Retinal pigment epithelial cell (primary cell): ENCODE data around the gene MAN2A1.

Source experiments
- DNase-seq: peaks from one replicate; pipeline ENCODE4 v3.0.0-alpha.2; 2010; ENCODE audit warnings: low read depth
- H3K4me3 ChIP-seq: 2 replicates; pipeline ENCODE4 v1.5.1; 2011; ENCODE audit warnings: mild to moderate bottlenecking, low read length, control low read depth, moderate library complexity
- TF ChIP-seq, protein P1 (sequence below): conservative IDR thresholded peaks from 2 replicates; pipeline ENCODE4 v1.5.1; 2011; ENCODE audit warnings: low read depth, low read length, control low read depth, inconsistent platforms

The MAN2A1 gene

DNA sequence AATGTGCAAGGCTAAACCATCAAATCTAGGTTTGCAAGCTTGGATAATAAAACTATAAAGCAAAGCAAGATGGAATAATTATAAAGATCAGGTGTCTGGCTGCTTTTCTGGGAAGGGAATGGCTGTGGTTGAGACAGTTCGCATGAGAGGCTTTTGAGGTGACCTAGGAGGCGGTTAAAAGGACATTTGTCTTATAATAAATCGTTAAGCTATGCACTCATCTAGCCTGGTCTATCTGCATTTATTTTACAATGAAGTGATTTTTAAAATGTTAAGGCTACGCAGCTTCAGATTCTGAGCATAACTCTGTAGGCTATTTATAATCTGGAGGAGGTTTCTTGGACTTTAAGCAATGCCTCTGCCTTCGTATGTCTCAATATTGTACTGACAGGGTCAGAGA lies 29.4 kb upstream of the MAN2A1 start:
- no peak overlapping the region for H3K4me3 ChIP-seq
- TF ChIP-seq, protein P1, sequence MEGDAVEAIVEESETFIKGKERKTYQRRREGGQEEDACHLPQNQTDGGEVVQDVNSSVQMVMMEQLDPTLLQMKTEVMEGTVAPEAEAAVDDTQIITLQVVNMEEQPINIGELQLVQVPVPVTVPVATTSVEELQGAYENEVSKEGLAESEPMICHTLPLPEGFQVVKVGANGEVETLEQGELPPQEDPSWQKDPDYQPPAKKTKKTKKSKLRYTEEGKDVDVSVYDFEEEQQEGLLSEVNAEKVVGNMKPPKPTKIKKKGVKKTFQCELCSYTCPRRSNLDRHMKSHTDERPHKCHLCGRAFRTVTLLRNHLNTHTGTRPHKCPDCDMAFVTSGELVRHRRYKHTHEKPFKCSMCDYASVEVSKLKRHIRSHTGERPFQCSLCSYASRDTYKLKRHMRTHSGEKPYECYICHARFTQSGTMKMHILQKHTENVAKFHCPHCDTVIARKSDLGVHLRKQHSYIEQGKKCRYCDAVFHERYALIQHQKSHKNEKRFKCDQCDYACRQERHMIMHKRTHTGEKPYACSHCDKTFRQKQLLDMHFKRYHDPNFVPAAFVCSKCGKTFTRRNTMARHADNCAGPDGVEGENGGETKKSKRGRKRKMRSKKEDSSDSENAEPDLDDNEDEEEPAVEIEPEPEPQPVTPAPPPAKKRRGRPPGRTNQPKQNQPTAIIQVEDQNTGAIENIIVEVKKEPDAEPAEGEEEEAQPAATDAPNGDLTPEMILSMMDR: no peak
- DNase-seq: no peak

DNA sequence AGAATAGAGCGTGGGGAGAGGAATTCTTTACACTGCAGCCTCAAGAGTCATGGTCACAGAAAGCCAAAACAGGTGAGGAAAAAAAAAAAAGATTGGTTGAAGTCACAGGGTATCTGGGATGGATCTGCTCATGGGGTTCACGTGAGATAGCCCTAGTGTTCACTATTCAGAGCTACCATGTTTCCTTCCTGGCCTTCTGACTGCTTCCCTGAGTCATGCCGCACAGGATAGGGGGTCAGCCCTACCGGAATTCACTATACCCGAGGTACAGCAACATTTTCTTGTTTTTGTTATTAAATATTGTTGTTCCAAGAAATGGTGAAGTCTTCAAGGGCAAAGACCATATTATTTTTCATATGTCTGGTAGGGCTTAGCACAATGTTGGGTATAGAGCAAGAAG lies 21.5 kb upstream of the MAN2A1 start:
- no peak overlapping the region for H3K4me3 ChIP-seq
- no peak for DNase-seq

DNA sequence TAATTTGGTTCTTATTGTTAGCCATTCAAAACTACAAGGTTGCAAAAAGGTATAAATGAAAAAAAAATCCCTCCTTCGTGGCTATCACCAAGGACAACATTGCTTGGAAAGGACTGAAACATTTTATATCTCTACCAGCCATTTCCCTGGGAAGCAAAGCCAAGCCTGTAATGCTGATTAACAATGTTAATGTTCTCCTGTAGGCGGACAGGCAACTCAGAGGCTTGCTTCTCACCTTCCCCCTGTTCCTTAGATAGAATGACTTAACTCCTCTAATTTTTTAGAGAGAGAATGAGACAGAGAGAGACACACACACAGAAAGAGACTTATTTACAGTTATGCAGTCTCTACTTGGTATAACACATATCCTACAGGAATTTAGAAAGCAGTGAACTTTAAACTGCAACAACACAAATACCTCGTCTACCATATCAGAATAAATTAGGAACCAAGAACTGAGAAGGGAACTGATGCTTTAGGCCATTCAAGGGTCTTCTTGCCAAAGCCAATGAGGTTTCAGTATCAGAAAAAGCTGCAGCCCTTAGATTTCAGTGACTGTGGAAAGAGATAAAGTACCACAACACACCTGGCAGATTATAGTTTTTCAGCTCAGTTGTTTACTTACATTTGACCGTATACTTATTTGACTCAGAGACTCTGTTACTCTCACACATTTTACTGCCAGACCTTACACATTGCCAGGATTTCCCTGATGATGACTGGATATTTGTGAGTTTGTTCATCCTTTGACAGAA lies 20.9 kb upstream of the MAN2A1 start:
- no peak for DNase-seq
- H3K4me3 ChIP-seq: no peak overlapping the region
- TF ChIP-seq, protein P1: no peak

More for the DNA sequence above, 21.5 kb upstream of the MAN2A1 start:
- TF ChIP-seq, protein P1: no peak

DNA sequence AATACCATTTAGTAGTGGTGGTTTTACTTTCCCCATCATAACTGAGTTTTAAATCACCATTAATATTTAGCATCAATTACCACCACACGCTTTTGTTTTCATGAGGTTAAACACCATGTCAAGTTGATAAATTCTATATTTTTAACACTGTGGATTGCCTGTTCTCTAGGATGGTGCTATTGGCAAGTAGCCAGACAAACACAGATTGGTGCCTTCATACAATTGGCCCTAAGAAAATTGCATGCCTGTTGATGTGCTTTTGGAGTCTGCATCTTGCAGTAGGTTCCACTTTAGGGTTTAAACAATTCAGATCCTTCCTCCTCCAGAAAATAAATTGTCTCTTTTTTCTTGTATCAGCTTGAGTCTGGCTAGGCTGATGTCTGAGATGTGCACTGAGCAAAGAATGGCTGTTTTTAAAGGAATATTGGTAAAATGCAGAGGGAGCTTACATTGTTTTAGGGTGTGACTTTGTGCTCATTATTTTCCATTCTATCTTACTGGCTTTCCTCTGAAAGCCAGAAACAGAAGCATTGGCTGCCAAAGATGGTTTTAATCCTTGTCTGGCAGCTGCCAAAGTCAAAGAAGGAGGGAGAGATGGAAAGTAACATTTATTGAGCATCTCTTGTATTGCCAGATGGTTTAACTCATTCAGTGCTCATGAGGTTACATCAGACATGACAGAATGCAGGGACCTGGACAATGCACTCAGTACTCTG lies 19.6 kb upstream of the MAN2A1 start:
- H3K4me3 ChIP-seq: no peak overlapping the region
- DNase-seq: no peak
- TF ChIP-seq, protein P1: no peak

DNA sequence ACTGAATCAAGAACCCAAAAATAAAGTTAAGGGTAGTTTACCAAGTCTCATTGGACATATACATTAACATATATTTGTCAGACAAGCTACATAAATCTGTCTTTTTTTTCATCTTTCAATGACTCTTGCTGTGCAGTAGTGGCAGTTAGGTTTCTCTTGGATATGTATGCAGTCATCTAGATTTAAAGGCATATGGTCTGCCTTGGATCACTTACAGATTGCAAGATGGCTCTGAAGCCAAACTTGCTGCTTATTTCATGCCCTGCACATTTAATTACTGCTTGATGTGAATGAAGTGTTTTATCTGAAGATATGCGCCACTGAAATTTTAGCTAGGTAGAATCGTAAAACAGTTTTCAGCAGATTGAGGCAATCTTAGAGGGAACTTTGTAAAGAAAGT lies 18.6 kb upstream of the MAN2A1 start:
- DNase-seq: no peak
- TF ChIP-seq, protein P1: no peak
- H3K4me3 ChIP-seq: no peak overlapping the region

DNA sequence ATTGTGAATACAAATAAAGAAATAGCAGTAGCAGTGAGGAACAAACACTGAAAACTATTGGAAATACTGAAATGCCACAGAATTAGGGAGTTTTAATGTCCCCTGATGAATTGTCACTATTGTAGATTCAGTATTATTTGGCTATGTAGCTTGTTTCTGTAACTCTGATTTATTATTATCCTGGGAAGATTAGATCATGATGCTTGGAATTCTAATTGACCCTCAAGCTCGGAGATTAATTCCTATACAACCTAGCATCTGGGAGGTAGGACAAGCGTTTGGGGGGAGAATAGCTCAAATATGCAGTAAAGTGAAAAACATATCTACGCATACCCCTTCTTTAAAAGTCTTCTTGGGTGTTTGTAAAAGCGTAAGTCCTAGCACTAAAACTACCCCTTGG lies 15.1 kb upstream of the MAN2A1 start:
- TF ChIP-seq, protein P1: no peak
- H3K4me3 ChIP-seq: no peak overlapping the region
- DNase-seq: no peak

DNA sequence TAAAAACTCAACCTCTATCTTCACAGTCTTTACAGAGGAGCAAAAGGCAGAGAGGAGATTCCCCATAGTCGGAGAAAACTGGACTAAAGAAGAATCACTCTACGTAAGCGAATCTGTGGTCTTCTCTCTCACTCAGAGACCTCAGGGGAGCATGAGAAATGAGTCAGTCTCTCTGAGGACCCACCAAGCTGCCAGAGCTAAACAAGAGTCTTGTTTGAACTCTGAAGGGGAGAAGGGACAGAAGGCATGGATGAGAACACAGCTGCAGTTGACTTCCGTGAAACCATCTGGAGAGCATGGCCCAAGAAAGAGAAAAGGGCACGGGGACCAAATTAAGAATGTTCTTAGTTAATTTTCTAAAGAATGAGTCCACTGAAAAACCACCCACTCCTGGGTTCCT lies 12.8 kb upstream of the MAN2A1 start:
- TF ChIP-seq, protein P1: no peak
- no peak for DNase-seq
- no peak overlapping the region for H3K4me3 ChIP-seq
